ENCODE measurements around the gene ANP32E. TPM values are rescaled to one million over a fixed set of nuclear protein-coding genes. Genes with fewer than 3 reads are reported as not detected.

Gene ANP32E
- total and polyA plus RNA-seq, 9 of the 15 experiments (the other 6 are each of a cell fraction or from before 2014, with no cell fraction given), result 60.4 to 197 (median 104) TPM

DNA sequence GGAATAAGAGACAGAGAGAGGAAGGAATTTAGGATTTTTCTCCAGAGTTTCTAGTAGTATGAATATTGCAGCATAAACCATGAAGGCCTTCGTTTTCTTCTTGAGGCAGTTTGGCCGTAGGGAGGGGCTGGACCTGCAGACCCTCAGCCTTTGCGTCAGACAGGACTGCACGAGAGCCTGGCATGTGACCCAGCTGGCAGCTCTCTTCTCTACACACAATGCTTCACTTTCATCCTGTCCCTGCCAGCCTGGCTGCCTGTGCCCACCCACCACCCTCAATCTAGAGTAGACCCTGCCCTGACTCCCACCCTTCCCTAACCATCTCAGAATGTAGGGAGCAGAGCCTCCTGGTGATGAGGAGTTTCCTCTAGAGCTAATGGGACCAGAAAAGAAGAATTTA is 23.3 kb upstream of the ANP32E start (continued):
- TF ChIP-seq ZNF518B (CRISPR knock-in tag; IDR thresholded peaks at IDR 0.05) (no peak), TEAD4 (IDR thresholded peaks at IDR 0.05; ENCODE audit: low read length) (no peak), TEAD4 (CRISPR knock-in tag; IDR thresholded peaks at IDR 0.05; ENCODE audit: borderline replicate concordance) (no peak), HDAC8 (tag; IDR thresholded peaks at IDR 0.05) (no peak)

Data from K562 (cell line).